Endodermal cell (in vitro differentiated cells): ENCODE results near the gene GPATCH4. TPM values are rescaled to one million over a fixed set of nuclear protein-coding genes. Genes with fewer than 3 reads are reported as not detected.

Experiments used
- DNase-seq: peaks from one replicate; pipeline ENCODE4 v3.0.0-alpha.2; 2017
- H3K27ac ChIP-seq: 2 replicates; pipeline ENCODE4 v1.5.1; 2013; ENCODE audit warnings: mild to moderate bottlenecking, low read depth, low read length, moderate library complexity
- H3K27me3 ChIP-seq: 2 replicates; pipeline ENCODE4 v1.6.1; 2013; ENCODE audit warnings: mild to moderate bottlenecking, low read length, moderate library complexity; ENCODE audit not compliant: insufficient read depth, control insufficient read depth, poor library complexity, severe bottlenecking
- H3K36me3 ChIP-seq: 2 replicates; pipeline ENCODE4 v1.7.0; 2013; ENCODE audit warnings: mild to moderate bottlenecking, low read length, moderate library complexity; ENCODE audit not compliant: control insufficient read depth, insufficient read depth
- H3K4me1 ChIP-seq: one replicate; pipeline ENCODE4 v1.7.0; 2013; ENCODE audit warnings: low read length; ENCODE audit not compliant: control insufficient read depth, insufficient read depth
- H3K4me3 ChIP-seq: 2 replicates; pipeline ENCODE4 v1.5.1; 2013; ENCODE audit warnings: mild to moderate bottlenecking, low read length, moderate library complexity
- H3K9ac ChIP-seq: 2 replicates; pipeline ENCODE4 v1.6.1; 2013; ENCODE audit warnings: mild to moderate bottlenecking, low read length, moderate library complexity; ENCODE audit not compliant: poor library complexity, severe bottlenecking; ENCODE audit errors: extremely low read depth
- H3K9me3 ChIP-seq: 2 replicates; pipeline ENCODE4 v1.6.1; 2013; ENCODE audit warnings: mild to moderate bottlenecking, low read length, moderate library complexity; ENCODE audit not compliant: control insufficient read depth
- H3K27ac Mint-ChIP-seq: 2 replicates; pipeline ENCODE4 v1.8.0; 2020; ENCODE audit warnings: mixed read lengths
- H3K27me3 Mint-ChIP-seq: 2 replicates; pipeline ENCODE4 v1.8.0; 2021; ENCODE audit warnings: mild to moderate bottlenecking, mixed read lengths; ENCODE audit not compliant: insufficient read depth
- H3K36me3 Mint-ChIP-seq: 2 replicates; pipeline ENCODE4 v1.8.0; 2020; ENCODE audit warnings: low read depth, mixed read lengths
- H3K4me1 Mint-ChIP-seq: 2 replicates; pipeline ENCODE4 v1.8.0; 2020; ENCODE audit warnings: mixed read lengths
- H3K4me3 Mint-ChIP-seq: 2 replicates; pipeline ENCODE4 v1.8.0; 2020; ENCODE audit warnings: mild to moderate bottlenecking, moderate library complexity, mixed read lengths
- H3K9me3 Mint-ChIP-seq: 2 replicates; pipeline ENCODE4 v1.8.0; 2020; ENCODE audit warnings: mild to moderate bottlenecking, mixed read lengths
- CTCF ChIP-seq: fragments of 200-600 bp; sonication (generic); conservative IDR thresholded peaks from 2 replicates; pipeline ENCODE4 v1.5.0; 2021; ENCODE audit warnings: antibody characterized with exemption, mild to moderate bottlenecking
- WGBS, 2 experiments: methylation state at CpG; one replicate each; pipeline versions ENCODE4 v1.1.5 to v1.1.7; 2013; ENCODE audit warnings: missing lambda C conversion rate in 2 of 2, mixed read lengths in 1 of 2; ENCODE audit not compliant: insufficient coverage in 1 of 2, insufficient read length in 1 of 2; 5-methylcytosine and 5-hydroxymethylcytosine counted together
- total RNA-seq, 2 donors: library from RNA; stranded (reverse); fragmentation: NEBNext Ultra II Directional in 1 of 2; extraction: Animal tissue kit (Norgen Biotek cat#: 25700) in 1 of 2; gene quantifications; 2 replicates in 1 of 2; 3 replicates in 1 of 2; pipeline ENCODE4 v1.2.1, GENCODE V29; 2021

Gene GPATCH4
- total RNA-seq, 2 donors from 2014 or later: 23.0 to 34.4 TPM

DNA sequence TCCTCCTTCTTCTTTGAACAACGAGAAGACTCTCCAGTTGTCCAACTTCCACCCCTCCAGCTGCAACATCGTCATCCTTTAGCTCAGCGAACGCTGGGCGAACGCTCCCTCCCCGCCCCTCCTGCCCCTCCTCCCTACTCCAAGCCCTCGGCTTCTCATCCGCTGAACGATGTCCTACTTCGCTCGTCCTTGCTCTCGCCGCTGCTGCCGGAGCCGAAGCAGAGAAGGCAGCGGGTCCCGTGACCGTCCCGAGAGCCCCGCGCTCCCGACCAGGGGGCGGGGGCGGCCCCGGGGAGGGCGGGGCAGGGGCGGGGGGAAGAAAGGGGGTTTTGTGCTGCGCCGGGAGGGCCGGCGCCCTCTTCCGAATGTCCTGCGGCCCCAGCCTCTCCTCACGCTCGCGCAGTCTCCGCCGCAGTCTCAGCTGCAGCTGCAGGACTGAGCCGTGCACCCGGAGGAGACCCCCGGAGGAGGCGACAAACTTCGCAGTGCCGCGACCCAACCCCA, 40.5 kb upstream of the GPATCH4 start, which contains the start of gene BCAN:
TSS of gene BCAN (plus strand) at position 357 of the 504 bp plus-strand sequence. CDS start 3,938 bp downstream, outside the sequence.
- peak; percentile 87 for DNase-seq
- H3K27me3 ChIP-seq: peaks cover 96% of the 10 kb centered on the region
- no peak within 1 kb of the TSS for H3K9ac ChIP-seq
- H3K36me3 Mint-ChIP-seq: no peaks in the 10 kb centered on the region
- no peak within 1 kb of the TSS for H3K27ac Mint-ChIP-seq
- H3K27me3 Mint-ChIP-seq: peaks cover 94% of the 10 kb centered on the region
- peak within 1 kb of the TSS; percentile 55 for H3K4me3 Mint-ChIP-seq
- 0% methylated on average over 13 to 45 of the region's 46 CpGs for WGBS, 2 experiments
- peak; percentile 29 for TF ChIP-seq CTCF
- no peaks in the 10 kb centered on the region for H3K9me3 ChIP-seq
- no peaks in the 10 kb centered on the region for H3K36me3 ChIP-seq
- no peaks in the 10 kb centered on the region for H3K9me3 Mint-ChIP-seq
- H3K4me1 Mint-ChIP-seq: peaks cover 6% of the 10 kb centered on the region
- no peak within 1 kb of the TSS for H3K27ac ChIP-seq
- no peaks in the 10 kb centered on the region for H3K4me1 ChIP-seq
- H3K4me3 ChIP-seq: peak within 1 kb of the TSS; percentile 75

DNA sequence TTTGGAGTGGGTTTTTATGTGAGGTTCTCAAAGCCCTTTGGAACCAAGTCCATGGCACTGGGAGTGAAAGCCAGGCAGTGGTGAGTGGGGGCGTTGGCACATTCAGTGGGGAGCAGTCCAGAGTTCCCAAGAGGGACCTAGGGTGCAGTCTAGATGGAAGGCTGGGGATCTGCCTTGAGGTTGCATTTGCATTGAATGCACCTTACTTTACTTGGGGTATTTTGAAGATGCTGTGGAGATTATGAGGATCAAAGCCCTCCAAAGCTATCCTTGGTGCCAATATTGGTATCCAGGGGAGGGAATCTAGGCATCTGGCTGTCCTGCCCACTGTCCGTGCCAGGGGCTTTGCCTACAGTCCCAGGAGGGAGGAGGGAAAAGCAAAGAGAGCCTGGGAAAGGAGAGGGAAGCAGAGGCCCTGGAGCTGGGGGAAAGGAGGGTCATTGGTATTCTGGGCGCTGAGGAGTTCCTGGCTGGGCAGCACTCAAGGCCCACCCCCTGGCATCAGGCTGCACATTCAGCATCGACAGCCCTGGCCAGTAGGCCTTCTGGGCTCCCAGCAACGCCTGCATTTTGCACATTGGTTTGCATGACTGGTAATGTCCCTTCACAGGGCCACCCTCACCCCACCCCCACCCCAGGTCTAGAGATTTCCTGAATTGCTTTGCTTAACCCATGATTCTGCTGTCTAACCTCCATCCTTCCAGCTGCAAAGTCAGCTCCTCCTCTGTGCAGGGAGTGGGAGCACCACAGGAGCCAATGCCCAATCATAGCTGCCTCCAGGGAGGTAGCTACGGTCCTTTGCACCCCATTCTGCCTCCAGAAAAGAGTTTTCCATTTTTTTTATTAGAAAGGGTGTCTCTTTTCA, 39.8 kb upstream of the GPATCH4 start:
- peaks cover 94% of the 10 kb centered on the region for H3K27me3 ChIP-seq
- Mint-ChIP-seq H3K36me3 (no peaks in the 10 kb centered on the region), H3K4me3 (peak overlapping the region; percentile 55), H3K27ac (no peak overlapping the region), H3K9me3 (no peaks in the 10 kb centered on the region), H3K4me1 (peaks cover 6% of the 10 kb centered on the region), H3K27me3 (peaks cover 94% of the 10 kb centered on the region)
- H3K4me3 ChIP-seq: peak overlapping the region; percentile 69
- no peaks in the 10 kb centered on the region for H3K4me1 ChIP-seq
- H3K36me3 ChIP-seq: no peaks in the 10 kb centered on the region
- no peak for TF ChIP-seq CTCF
- no peak overlapping the region for H3K27ac ChIP-seq
- WGBS, 2 experiments: 52 to 56% methylated on average over 3 to 6 of the region's 6 CpGs
- peak; percentile 54 for DNase-seq
- H3K9me3 ChIP-seq: no peaks in the 10 kb centered on the region
- H3K9ac ChIP-seq: no peak overlapping the region

GRCh38 chr1:156639601-156640101, 38.4 kb upstream of the GPATCH4 start:
- Histone ChIP-seq H3K4me3 (no peak overlapping the region), H3K27ac (no peak overlapping the region), H3K36me3 (no peaks in the 10 kb centered on the region), H3K27me3 (peaks cover 94% of the 10 kb centered on the region), H3K9ac (no peak overlapping the region), H3K9me3 (no peaks in the 10 kb centered on the region), H3K4me1 (no peaks in the 10 kb centered on the region)
- TF ChIP-seq CTCF: no peak
- H3K27ac Mint-ChIP-seq: no peak overlapping the region
- H3K9me3 Mint-ChIP-seq: no peaks in the 10 kb centered on the region
- H3K27me3 Mint-ChIP-seq: peaks cover 94% of the 10 kb centered on the region
- H3K4me3 Mint-ChIP-seq: no peak overlapping the region
- no peaks in the 10 kb centered on the region for H3K36me3 Mint-ChIP-seq
- 83 to 93% methylated on average over 5 to 6 of the region's 6 CpGs for WGBS, 2 experiments
- DNase-seq: no peak
- peaks cover 6% of the 10 kb centered on the region for H3K4me1 Mint-ChIP-seq
